NCI-H187 (cell line): ENCODE results near the gene CPA3.

ENCODE experiments used
- DNase-seq, 2 experiments: peaks; one replicate each; lab custom pipeline; 2025; lab: John Stamatoyannopoulos, UW

CPA3 gene

GRCh38 chr3:148857316-148857715 lies 7.8 kb upstream of the CPA3 start:
- no peak for DNase-seq

- no peak for DNase-seq
Measured at GRCh38 chr3:148861277-148861869, 3.7 kb upstream of the CPA3 start.

GRCh38 chr3:148863297-148863696 lies 1.8 kb upstream of the CPA3 start:
- DNase-seq: no peak

- no peak for DNase-seq
Measured at GRCh38 chr3:148863814-148864213, 1.3 kb upstream of the CPA3 start.

- DNase-seq: no peak
Measured at GRCh38 chr3:148866261-148866660, 1.2 kb downstream of the CPA3 start.

GRCh38 chr3:148873270-148873927 lies 8.3 kb downstream of the CPA3 start:
- no peak for DNase-seq

- no peak for DNase-seq
Measured at GRCh38 chr3:148873977-148874376, 8.9 kb downstream of the CPA3 start.

- no peak for DNase-seq
Measured at GRCh38 chr3:148878095-148878494, 13.0 kb downstream of the CPA3 start.

- DNase-seq: peak in 1 of 2 experiments; percentile 5
Measured at GRCh38 chr3:148879256-148879655, 14.2 kb downstream of the CPA3 start.

GRCh38 chr3:148880681-148881080 lies 15.6 kb downstream of the CPA3 start:
- DNase-seq: no peak

- DNase-seq: no peak
Measured at GRCh38 chr3:148881286-148881685, 16.2 kb downstream of the CPA3 start.

GRCh38 chr3:148882288-148882687 lies 17.2 kb downstream of the CPA3 start:
- DNase-seq: peak in 1 of 2 experiments; percentile 15

- no peak for DNase-seq
Measured at GRCh38 chr3:148883163-148883562, 18.1 kb downstream of the CPA3 start.

GRCh38 chr3:148884261-148884660 lies 19.2 kb downstream of the CPA3 start:
- DNase-seq: no peak

GRCh38 chr3:148889828-148890227 lies 24.7 kb downstream of the CPA3 start:
- no peak for DNase-seq

GRCh38 chr3:148896062-148896461 lies 31.0 kb downstream of the CPA3 start:
- DNase-seq: no peak

GRCh38 chr3:148901987-148902791 lies 37.1 kb downstream of the CPA3 start:
- no peak for DNase-seq

GRCh38 chr3:148903022-148903442 lies 37.9 kb downstream of the CPA3 start:
- no peak for DNase-seq

GRCh38 chr3:148903941-148904340 lies 38.8 kb downstream of the CPA3 start:
- DNase-seq: no peak

GRCh38 chr3:148906667-148907066 lies 41.6 kb downstream of the CPA3 start:
- DNase-seq: no peak

GRCh38 chr3:148911173-148911572 lies 46.1 kb downstream of the CPA3 start:
- DNase-seq: no peak

GRCh38 chr3:148911592-148911991 lies 46.5 kb downstream of the CPA3 start:
- DNase-seq: no peak
